ENCODE results near the gene CHRDL1. TPM values are rescaled to one million over a fixed set of nuclear protein-coding genes. Genes with fewer than 3 reads are reported as not detected.

Gene CHRDL1
- 1.2 and 1.4 TPM in 2 replicates for total RNA-seq

GRCh38 chrX:110795645-110796406, at the start of gene CHRDL1:
CHRDL1 (minus strand) TSS chrX:110795817; CDS start chrX:110792181, 3,636 bp downstream.

Data from articular chondrocyte of knee joint (primary cell).